CD14-positive monocyte (primary cell): ENCODE results near the gene UBAC1. TPM values are rescaled to one million over a fixed set of nuclear protein-coding genes. Genes with fewer than 3 reads are reported as not detected.

Experiments used
- DNase-seq, 3 donors: peaks; one replicate each; pipeline ENCODE4 v3.0.0-alpha.2; 2011 to 2022
- H2AFZ ChIP-seq: 2 replicates; pipeline ENCODE4 v1.6.0; 2012; ENCODE audit warnings: mild to moderate bottlenecking, low read depth, low read length, inconsistent platforms; ENCODE audit not compliant: insufficient read depth, poor library complexity, severe bottlenecking
- H3K27ac ChIP-seq, 2 donors: 1 replicate in 1 of 2; 2 replicates in 1 of 2; pipeline ENCODE4 v1.5.1; 2012 to 2013; ENCODE audit warnings: low read length in 2 of 2, control low read depth in 1 of 2, inconsistent platforms in 1 of 2, low read depth in 1 of 2, mild to moderate bottlenecking in 1 of 2
- H3K27me3 ChIP-seq, 2 donors: one replicate each; pipeline versions ENCODE4 v1.6.0 to v1.6.1; 2011 to 2013; ENCODE audit warnings: low read length in 2 of 2; ENCODE audit not compliant: control insufficient read depth in 2 of 2, insufficient read depth in 2 of 2
- H3K36me3 ChIP-seq, 2 donors: replicated peaks in 1 of 2; 1 replicate in 1 of 2; 2 replicates in 1 of 2; pipeline versions ENCODE4 v1.5.1 to v1.6.1; 2012 to 2013; ENCODE audit warnings: low read length in 2 of 2, control low read depth in 1 of 2, inconsistent platforms in 1 of 2, mild to moderate bottlenecking in 1 of 2; ENCODE audit not compliant: insufficient read depth in 2 of 2, control insufficient read depth in 1 of 2
- H3K4me1 ChIP-seq, 2 donors: 1 replicate in 1 of 2; 2 replicates in 1 of 2; pipeline versions ENCODE4 v1.5.1 to v1.6.1; 2012 to 2013; ENCODE audit warnings: low read length in 2 of 2, control low read depth in 1 of 2, inconsistent platforms in 1 of 2, mild to moderate bottlenecking in 1 of 2, moderate library complexity in 1 of 2; ENCODE audit not compliant: insufficient read depth in 2 of 2, control insufficient read depth in 1 of 2
- H3K4me2 ChIP-seq: replicated peaks from 2 replicates; pipeline ENCODE3; 2012; ENCODE audit warnings: low read length, moderate library complexity, mild to moderate bottlenecking; ENCODE audit not compliant: poor library complexity, severe bottlenecking; ENCODE audit errors: extremely low read depth
- H3K4me3 ChIP-seq, 3 experiments: fragments of 200-600 bp in 1 of 3; sonication (generic) in 1 of 3; replicated peaks in 1 of 3; 1 replicate in 2 of 3; 2 replicates in 1 of 3; pipeline ENCODE4 v1.5.1; 2011 to 2013; ENCODE audit warnings: low read length in 3 of 3, mild to moderate bottlenecking in 3 of 3, control low read depth in 2 of 3, low read depth in 2 of 3, inconsistent platforms in 1 of 3, moderate library complexity in 1 of 3
- H3K79me2 ChIP-seq: 2 replicates; pipeline ENCODE4 v1.6.0; 2012; ENCODE audit warnings: mild to moderate bottlenecking, control low read depth, inconsistent platforms, low read length, moderate library complexity; ENCODE audit not compliant: insufficient read depth
- H3K9ac ChIP-seq: 2 replicates; pipeline ENCODE4 v1.6.0; 2017; ENCODE audit warnings: low read length, mild to moderate bottlenecking; ENCODE audit not compliant: insufficient read depth, poor library complexity, severe bottlenecking
- H3K9me3 ChIP-seq, 2 donors: replicated peaks in 1 of 2; 1 replicate in 1 of 2; 2 replicates in 1 of 2; pipeline versions ENCODE4 v1.5.1 to v1.6.1; 2012 to 2013; ENCODE audit warnings: low read length in 2 of 2, control low read depth in 1 of 2; ENCODE audit not compliant: control insufficient read depth in 1 of 2, insufficient read depth in 1 of 2
- H4K20me1 ChIP-seq: 2 replicates; pipeline ENCODE4 v1.6.0; 2012; ENCODE audit warnings: mild to moderate bottlenecking, low read length, control low read depth, moderate library complexity; ENCODE audit not compliant: insufficient read depth
- H3K27ac Mint-ChIP-seq, 7 donors: one replicate each; pipeline ENCODE4 v1.8.0; 2020; ENCODE audit warnings: mild to moderate bottlenecking in 7 of 7, mixed read lengths in 7 of 7, moderate library complexity in 6 of 7, inconsistent platforms in 2 of 7
- H3K27me3 Mint-ChIP-seq, 3 donors: one replicate each; pipeline ENCODE4 v1.8.0; 2021 to 2022; ENCODE audit warnings: low read depth in 3 of 3, mild to moderate bottlenecking in 3 of 3, mixed read lengths in 3 of 3, moderate library complexity in 3 of 3, inconsistent platforms in 1 of 3
- H3K36me3 Mint-ChIP-seq, 2 donors: one replicate each; pipeline ENCODE4 v1.8.0; 2020; ENCODE audit warnings: mixed read lengths in 2 of 2, inconsistent platforms in 1 of 2, mild to moderate bottlenecking in 1 of 2
- H3K4me1 Mint-ChIP-seq: one replicate; pipeline ENCODE4 v1.8.0; 2020; ENCODE audit warnings: mild to moderate bottlenecking, mixed read lengths
- H3K4me3 Mint-ChIP-seq, 2 donors: one replicate each; pipeline ENCODE4 v1.8.0; 2020; ENCODE audit warnings: mild to moderate bottlenecking in 2 of 2, mixed read lengths in 2 of 2, moderate library complexity in 1 of 2
- H3K9me3 Mint-ChIP-seq, 7 donors: one replicate each; pipeline ENCODE4 v1.8.0; 2020 to 2022; ENCODE audit warnings: mixed read lengths in 7 of 7, mild to moderate bottlenecking in 6 of 7, moderate library complexity in 6 of 7, inconsistent platforms in 2 of 7
- WGBS: methylation state at CpG from one replicate; pipeline ENCODE4 v1.1.5; 2013; ENCODE audit warnings: missing lambda C conversion rate; ENCODE audit not compliant: insufficient coverage; 5-methylcytosine and 5-hydroxymethylcytosine counted together
- intact Hi-C, 2 donors: fragments of 100-400 bp; cut with micrococcal nuclease; formaldehyde crosslinking; loops; one replicate each; pipeline versions ENCODE4 v1.15.0 to v1.15.1; 2023
- polyA plus RNA-seq, 3 donors: library from polyadenylated mRNA; depleted of rRNA in 1 of 3; unstranded in 2 of 3; stranded (reverse) in 1 of 3; fragments of 300-500 nt in 2 of 3; fragments of >200 nt in 1 of 3; fragmentation: Illumina TruSeq in 2 of 3; gene quantifications; 1 replicate in 2 of 3; 2 replicates in 1 of 3; pipeline ENCODE4 v1.2.3, GENCODE V29; 2012 to 2021
- TF ChIP-seq, protein P1 (sequence below): fragments of 200-600 bp; IDR thresholded peaks from one replicate; pipeline ENCODE4 v1.8.0; 2022; ENCODE audit warnings: antibody characterized with exemption, mild to moderate bottlenecking

The UBAC1 gene
- polyA plus RNA-seq, 3 donors = 35.8 to 63.1 (median 52.5) TPM

DNA sequence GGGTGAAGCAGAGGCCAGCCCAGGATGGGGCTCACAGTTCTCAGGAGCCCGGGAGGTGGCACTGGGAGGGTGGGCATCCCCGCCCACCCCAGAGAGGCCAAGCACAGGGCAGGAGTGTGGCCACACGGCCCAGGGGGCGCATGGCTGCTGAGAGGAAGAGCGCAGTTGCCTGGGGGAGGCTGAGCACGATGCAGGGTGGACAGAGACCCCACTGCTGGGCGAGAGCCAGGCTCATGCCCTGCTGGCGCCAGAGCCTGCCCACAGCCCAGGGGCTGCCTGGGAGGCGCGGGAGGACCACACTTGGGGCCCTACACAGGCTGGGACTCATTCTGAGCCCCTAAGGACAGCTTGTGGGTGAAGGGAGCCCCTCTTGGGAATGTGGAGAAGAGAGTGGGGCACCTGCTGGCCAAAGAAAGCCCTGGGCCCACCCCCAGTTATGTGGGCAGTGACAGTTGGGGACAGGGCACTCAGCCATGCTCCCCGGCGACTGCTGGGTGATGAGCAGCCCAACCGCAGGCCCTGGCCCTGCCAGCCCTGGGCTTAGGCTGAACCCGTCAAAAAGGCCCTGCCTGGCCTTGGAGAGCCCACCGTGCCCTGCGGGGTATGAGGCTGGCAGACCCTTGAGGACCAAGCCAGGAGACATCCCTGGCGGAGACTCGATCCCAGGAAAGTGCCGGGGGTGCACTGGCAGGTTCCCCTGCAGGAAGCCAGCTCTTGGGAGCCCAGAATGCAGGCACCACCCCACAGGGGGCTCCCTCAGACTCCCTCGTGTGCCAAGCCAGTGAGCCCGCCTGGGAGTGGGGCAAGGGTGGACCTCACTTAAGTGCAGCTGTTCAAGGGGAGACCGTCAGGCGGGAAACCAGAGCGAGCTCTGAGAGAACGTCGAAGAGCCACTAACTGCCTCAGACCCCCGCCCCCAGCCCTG is 32.2 kb downstream of the UBAC1 start:
- peak overlapping the region in 1 of 2 donors; percentile 45 for H3K27ac ChIP-seq
- no peaks in the 10 kb centered on the region for H3K27me3 ChIP-seq
- Mint-ChIP-seq H3K4me3 (no peak overlapping the region), H3K36me3 (peaks cover 41 to 74% of the 10 kb centered on the region in 2 donors), H3K27ac (peak overlapping the region in 5 of 7 donors; percentile 13 to 88 (median 75)), H3K4me1 (peaks cover 16% of the 10 kb centered on the region), H3K27me3 (peaks cover 0 to 2% (median 0%) of the 10 kb centered on the region in 3 donors), H3K9me3 (peaks cover 0 to 3% (median 0%) of the 10 kb centered on the region in 7 donors)
- H3K4me3 ChIP-seq = no peak overlapping the region
- H3K9me3 ChIP-seq = no peaks in the 10 kb centered on the region
- H3K4me1 ChIP-seq = peaks cover 15 to 18% of the 10 kb centered on the region in 2 donors
- DNase-seq = no peak
- intact Hi-C loops = no loop called here
- H3K4me2 ChIP-seq = no peak overlapping the region
- no peak overlapping the region for H2AFZ ChIP-seq
- WGBS = 96% methylated on average over 27 of the region's 27 CpGs
- H3K79me2 ChIP-seq = no peaks in the 10 kb centered on the region
- TF ChIP-seq, protein P1, sequence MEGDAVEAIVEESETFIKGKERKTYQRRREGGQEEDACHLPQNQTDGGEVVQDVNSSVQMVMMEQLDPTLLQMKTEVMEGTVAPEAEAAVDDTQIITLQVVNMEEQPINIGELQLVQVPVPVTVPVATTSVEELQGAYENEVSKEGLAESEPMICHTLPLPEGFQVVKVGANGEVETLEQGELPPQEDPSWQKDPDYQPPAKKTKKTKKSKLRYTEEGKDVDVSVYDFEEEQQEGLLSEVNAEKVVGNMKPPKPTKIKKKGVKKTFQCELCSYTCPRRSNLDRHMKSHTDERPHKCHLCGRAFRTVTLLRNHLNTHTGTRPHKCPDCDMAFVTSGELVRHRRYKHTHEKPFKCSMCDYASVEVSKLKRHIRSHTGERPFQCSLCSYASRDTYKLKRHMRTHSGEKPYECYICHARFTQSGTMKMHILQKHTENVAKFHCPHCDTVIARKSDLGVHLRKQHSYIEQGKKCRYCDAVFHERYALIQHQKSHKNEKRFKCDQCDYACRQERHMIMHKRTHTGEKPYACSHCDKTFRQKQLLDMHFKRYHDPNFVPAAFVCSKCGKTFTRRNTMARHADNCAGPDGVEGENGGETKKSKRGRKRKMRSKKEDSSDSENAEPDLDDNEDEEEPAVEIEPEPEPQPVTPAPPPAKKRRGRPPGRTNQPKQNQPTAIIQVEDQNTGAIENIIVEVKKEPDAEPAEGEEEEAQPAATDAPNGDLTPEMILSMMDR = no peak
- peaks cover 37 to 49% of the 10 kb centered on the region in 2 donors for H3K36me3 ChIP-seq
- peaks cover 53% of the 10 kb centered on the region for H4K20me1 ChIP-seq
- no peak overlapping the region for H3K9ac ChIP-seq

DNA sequence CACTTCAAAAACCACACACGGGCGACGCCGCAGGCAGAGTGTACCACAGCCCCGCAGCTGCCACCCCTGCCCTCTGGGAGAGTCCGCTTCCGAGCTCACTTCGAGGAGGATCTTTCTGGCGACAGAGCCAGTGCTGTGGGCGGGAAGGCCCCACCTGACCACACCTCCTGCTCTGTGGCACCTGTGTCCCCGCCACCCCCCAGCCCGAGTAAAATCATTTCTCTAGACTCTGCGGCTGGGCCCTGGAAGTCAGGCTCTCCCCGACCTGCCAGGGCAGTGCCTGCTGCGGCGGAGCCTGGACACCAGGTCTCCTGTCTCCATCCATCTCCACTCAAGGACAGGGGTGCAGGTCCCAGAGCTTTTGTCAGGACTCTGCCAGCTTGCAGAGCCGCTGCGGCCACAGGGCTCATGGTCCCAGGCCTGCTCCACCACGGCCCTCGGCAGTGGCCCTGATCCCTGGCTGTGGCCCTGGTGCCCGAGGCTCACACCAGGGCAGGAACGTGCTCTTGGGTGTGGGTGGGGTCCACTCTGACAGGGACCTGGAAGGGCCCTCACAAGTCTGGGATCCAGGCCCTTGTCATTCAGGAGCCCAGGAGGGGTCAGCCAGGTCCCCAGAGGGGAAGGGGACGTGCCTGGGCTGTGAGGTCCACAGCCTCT is 33.0 kb downstream of the UBAC1 start:
- TF ChIP-seq, protein P1 = no peak
- H3K27ac Mint-ChIP-seq = peak overlapping the region; percentile 16 to 89 (median 74)
- no peak overlapping the region for H3K4me3 Mint-ChIP-seq
- H3K27ac ChIP-seq = peak overlapping the region in 1 of 2 donors; percentile 89
- H3K36me3 Mint-ChIP-seq = peaks cover 35 to 70% of the 10 kb centered on the region in 2 donors
- H3K79me2 ChIP-seq = no peaks in the 10 kb centered on the region
- no peak overlapping the region for H3K4me3 ChIP-seq
- H4K20me1 ChIP-seq = peaks cover 48% of the 10 kb centered on the region
- H3K27me3 ChIP-seq = no peaks in the 10 kb centered on the region
- no peak overlapping the region for H3K4me2 ChIP-seq
- DNase-seq = no peak
- WGBS = 92% methylated on average over 18 of the region's 23 CpGs
- no peaks in the 10 kb centered on the region for H3K9me3 ChIP-seq
- no peak overlapping the region for H2AFZ ChIP-seq
- peaks cover 0 to 2% (median 0%) of the 10 kb centered on the region in 3 donors for H3K27me3 Mint-ChIP-seq
- no peak overlapping the region for H3K9ac ChIP-seq
- peaks cover 16% of the 10 kb centered on the region for H3K4me1 Mint-ChIP-seq
- intact Hi-C loops = no loop called here
- peaks cover 15 to 18% of the 10 kb centered on the region in 2 donors for H3K4me1 ChIP-seq
- peaks cover 29 to 46% of the 10 kb centered on the region in 2 donors for H3K36me3 ChIP-seq
- H3K9me3 Mint-ChIP-seq = peaks cover 0 to 3% (median 0%) of the 10 kb centered on the region in 7 donors
